Natural killer cell treated with Interleukin-12 subunit alpha and Interleukin-12 subunit beta and Interleukin-15 and Interleukin-18, amount 100 ng/mL, for 72 hours (primary cell): ENCODE data around the gene CHST4. TPM values are rescaled to one million over a fixed set of nuclear protein-coding genes. Genes with fewer than 3 reads are reported as not detected.
"Not testable (repeated sequence)": the region's sequence is repeated elsewhere in the genome, so short reads cannot be mapped to it uniquely, and the experiment has no call there.

Experiments
- ATAC-seq, 2 donors: fragments of 150-1000 bp; cut with Tn5 transposase in 1 of 2; sonication (Bioruptor Pico), chemical (Tn5 transposase) in 1 of 2; 2 replicates each; pipeline ENCODE4 v1.10.0; 2021
- DNase-seq: peaks from one replicate; pipeline ENCODE4 v3.0.0; 2022; ENCODE audit warnings: low spot score
- H3K27ac Mint-ChIP-seq, 2 donors: 1 replicate in 1 of 2; 2 replicates in 1 of 2; pipeline ENCODE4 v1.8.0; 2022; ENCODE audit warnings: mixed read lengths in 2 of 2, mild to moderate bottlenecking in 1 of 2, moderate library complexity in 1 of 2
- H3K27me3 Mint-ChIP-seq, 2 donors: 1 replicate in 1 of 2; 2 replicates in 1 of 2; pipeline ENCODE4 v1.8.0; 2022; ENCODE audit warnings: mixed read lengths in 2 of 2
- H3K36me3 Mint-ChIP-seq: one replicate; pipeline ENCODE4 v1.8.0; 2022; ENCODE audit warnings: mixed read lengths
- H3K4me1 Mint-ChIP-seq, 2 donors: 1 replicate in 1 of 2; 2 replicates in 1 of 2; pipeline ENCODE4 v1.8.0; 2022; ENCODE audit warnings: low read depth in 2 of 2, mixed read lengths in 2 of 2, mild to moderate bottlenecking in 1 of 2
- H3K4me3 Mint-ChIP-seq: one replicate; pipeline ENCODE4 v1.8.0; 2022; ENCODE audit warnings: mixed read lengths
- H3K9me3 Mint-ChIP-seq: 2 replicates; pipeline ENCODE4 v1.8.0; 2022; ENCODE audit warnings: mixed read lengths
- total RNA-seq, 2 donors: library from RNA; stranded (reverse); gene quantifications; one replicate each; pipeline ENCODE4 v1.2.3, GENCODE V29; 2022

Gene CHST4
- total RNA-seq, 2 donors from 2014 or later = not detected

- Mint-ChIP-seq H3K27me3 (peaks cover 0 to 5% of the 10 kb centered on the region in 2 donors), H3K27ac (no peak overlapping the region), H3K36me3 (no peaks in the 10 kb centered on the region), H3K4me1 (peaks cover 21% of the 10 kb centered on the region in 2 donors), H3K4me3 (no peak overlapping the region), H3K9me3 (no peaks in the 10 kb centered on the region)
- DNase-seq = no peak
- ATAC-seq = no peak
Measured at GRCh38 chr16:71568551-71568950, 42.3 kb downstream of the CHST4 start.

GRCh38 chr16:71569621-71570020 is 43.4 kb downstream of the CHST4 start:
- Mint-ChIP-seq H3K27ac (no peak overlapping the region), H3K4me1 (peaks cover 14% of the 10 kb centered on the region in 2 donors), H3K4me3 (no peak overlapping the region), H3K9me3 (no peaks in the 10 kb centered on the region), H3K36me3 (no peaks in the 10 kb centered on the region), H3K27me3 (peaks cover 0 to 5% of the 10 kb centered on the region in 2 donors)
- ATAC-seq (no peak), DNase-seq (no peak)

GRCh38 chr16:71570144-71570543 is 43.9 kb downstream of the CHST4 start:
- Mint-ChIP-seq H3K36me3 (no peaks in the 10 kb centered on the region), H3K27me3 (peaks cover 0 to 5% of the 10 kb centered on the region in 2 donors), H3K9me3 (no peaks in the 10 kb centered on the region), H3K4me1 (peaks cover 9 to 10% of the 10 kb centered on the region in 2 donors), H3K4me3 (no peak overlapping the region), H3K27ac (no peak overlapping the region)
- DNase-seq = no peak
- ATAC-seq = no peak

GRCh38 chr16:71572497-71573116 is 46.4 kb downstream of the CHST4 start:
- ATAC-seq = no peak
- Mint-ChIP-seq H3K4me3 (no peak overlapping the region), H3K36me3 (no peaks in the 10 kb centered on the region), H3K27me3 (peaks cover 6 to 14% of the 10 kb centered on the region in 2 donors), H3K27ac (no peak overlapping the region), H3K9me3 (no peaks in the 10 kb centered on the region), H3K4me1 (no peaks in the 10 kb centered on the region)
- DNase-seq = no peak

- Mint-ChIP-seq H3K4me3 (no peak overlapping the region), H3K36me3 (no peaks in the 10 kb centered on the region), H3K27ac (no peak overlapping the region), H3K27me3 (peaks cover 9 to 16% of the 10 kb centered on the region in 2 donors), H3K4me1 (no peaks in the 10 kb centered on the region), H3K9me3 (no peaks in the 10 kb centered on the region)
- DNase-seq (no peak), ATAC-seq (no peak)
Measured at GRCh38 chr16:71573387-71574094, 47.3 kb downstream of the CHST4 start.

- DNase-seq (no peak), ATAC-seq (no peak)
- H3K27ac Mint-ChIP-seq = no peak overlapping the region
- H3K4me3 Mint-ChIP-seq = no peak overlapping the region
- H3K9me3 Mint-ChIP-seq = no peaks in the 10 kb centered on the region
- H3K36me3 Mint-ChIP-seq = no peaks in the 10 kb centered on the region
- no peaks in the 10 kb centered on the region for H3K4me1 Mint-ChIP-seq
- peaks cover 9 to 15% of the 10 kb centered on the region in 2 donors for H3K27me3 Mint-ChIP-seq
Measured at GRCh38 chr16:71574702-71575101, 48.5 kb downstream of the CHST4 start.

- ATAC-seq (no peak), DNase-seq (no peak)
- Mint-ChIP-seq H3K27me3 (peaks cover 18% of the 10 kb centered on the region in 2 donors), H3K9me3 (no peaks in the 10 kb centered on the region), H3K27ac (no peak within 1 kb of the TSS), H3K36me3 (no peaks in the 10 kb centered on the region), H3K4me3 (no peak within 1 kb of the TSS), H3K4me1 (no peaks in the 10 kb centered on the region)
Measured at GRCh38 chr16:71576971-71577370, 50.7 kb downstream of the CHST4 start, which contains the start of gene TAT. TSS of gene TAT (minus strand) at chr16:71577092. CDS start at chr16:71576415, 677 bp downstream.

GRCh38 chr16:71582553-71582848 is 56.3 kb downstream of the CHST4 start:
- not testable (repeated sequence) for DNase-seq, H3K4me1 Mint-ChIP-seq, H3K9me3 Mint-ChIP-seq, ATAC-seq, H3K4me3 Mint-ChIP-seq, H3K27ac Mint-ChIP-seq, H3K36me3 Mint-ChIP-seq
- H3K27me3 Mint-ChIP-seq = peaks cover 28 to 43% of the 10 kb centered on the region in 2 donors

GRCh38 chr16:71584543-71585317 is 58.5 kb downstream of the CHST4 start:
- Mint-ChIP-seq H3K4me3 (no peak overlapping the region), H3K27ac (no peak overlapping the region), H3K36me3 (no peaks in the 10 kb centered on the region), H3K4me1 (no peaks in the 10 kb centered on the region), H3K27me3 (peaks cover 28 to 39% of the 10 kb centered on the region in 2 donors), H3K9me3 (no peaks in the 10 kb centered on the region)
- ATAC-seq (no peak), DNase-seq (no peak)

GRCh38 chr16:71585318-71585703 is 59.1 kb downstream of the CHST4 start:
- peaks cover 24 to 40% of the 10 kb centered on the region in 2 donors for H3K27me3 Mint-ChIP-seq
- no peaks in the 10 kb centered on the region for H3K9me3 Mint-ChIP-seq
- no peaks in the 10 kb centered on the region for H3K36me3 Mint-ChIP-seq
- ATAC-seq = no peak
- no peak overlapping the region for H3K4me3 Mint-ChIP-seq
- DNase-seq = no peak
- no peak overlapping the region for H3K27ac Mint-ChIP-seq
- no peaks in the 10 kb centered on the region for H3K4me1 Mint-ChIP-seq

Other genes with a start within 250 kb of the CHST4 start
- gene CMTR2, start 237.0 kb upstream of the CHST4 start, total RNA-seq = 10 to 100 TPM; 16.6 to 23.8 TPM
- not detected for gene CALB2, start 167.7 kb upstream of the CHST4 start, total RNA-seq
- not detected for gene TLE7, start 84.4 kb upstream of the CHST4 start, total RNA-seq
- 10 to 100 TPM; 10.4 to 13.1 TPM for gene ZNF23, start 64.2 kb upstream of the CHST4 start, total RNA-seq
- 1 to 10 TPM; 3.4 to 4.4 TPM for gene ZNF19, start 37.1 kb upstream of the CHST4 start, total RNA-seq
- not detected for gene TAT, start 50.7 kb downstream of the CHST4 start, total RNA-seq
- not detected for gene MARVELD3, start 99.8 kb downstream of the CHST4 start, total RNA-seq
- gene PHLPP2, start 198.3 kb downstream of the CHST4 start, total RNA-seq = 10 to 100 TPM; 14.4 to 15.7 TPM